Endometrium (tissue), 2 donors: ENCODE measurements around the gene CCDC150.
"Not testable (repeated sequence)": the region's sequence is repeated elsewhere in the genome, so short reads cannot be mapped to it uniquely, and the experiment has no call there.

Experiments used
- FAIRE-seq: peaks from 2 replicates; lab custom pipeline; 2012; peaks lifted over from hg19 to GRCh38; lab: Jason Lieb, UNC
- donor health status: control.
- donor health status: control.

The CCDC150 gene

DNA sequence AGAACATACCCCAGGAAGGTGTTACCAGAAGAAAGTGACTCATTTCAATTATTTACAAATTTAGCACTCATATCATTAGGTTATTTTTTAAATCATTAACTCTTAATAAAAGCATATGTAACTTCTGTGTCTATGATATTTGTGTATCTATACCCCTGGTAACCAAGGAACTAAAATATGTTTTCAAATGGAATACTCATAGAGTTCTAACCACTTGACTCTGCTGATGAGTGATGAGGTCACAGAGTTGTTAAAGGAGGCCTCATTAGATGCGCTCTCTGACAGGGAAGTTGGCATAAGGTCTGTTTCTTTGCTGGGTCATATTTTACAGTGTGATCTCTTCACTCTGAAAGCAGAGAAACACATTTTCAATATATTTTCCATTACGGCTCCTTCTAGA lies 73.4 kb downstream of the CCDC150 start:
- no peak for FAIRE-seq

GRCh38 chr2:196718419-196719109 lies 79.0 kb downstream of the CCDC150 start:
- FAIRE-seq: no peak

- FAIRE-seq: no peak
These were observed 79.8 kb downstream of the CCDC150 start for GRCh38 chr2:196719110-196719872.

DNA sequence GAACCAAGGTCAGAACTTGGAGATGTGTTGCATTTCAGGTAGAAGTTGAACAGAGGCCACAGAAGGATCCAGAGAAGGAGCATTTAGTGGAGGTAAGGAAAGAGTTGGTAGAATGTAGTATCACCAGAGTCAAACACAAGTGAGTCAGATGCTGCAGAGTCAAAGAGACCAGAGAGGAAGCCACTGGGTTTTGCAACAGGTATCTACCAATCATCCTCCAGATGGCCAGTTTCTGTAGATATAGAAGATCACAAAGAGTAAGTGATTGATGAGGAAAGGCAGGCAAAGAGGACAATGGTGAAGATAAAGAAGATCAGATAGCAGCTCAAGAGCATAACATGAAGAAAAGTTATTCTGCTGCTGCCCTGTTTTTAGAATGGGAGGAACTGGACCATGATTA lies 84.1 kb downstream of the CCDC150 start:
- no peak for FAIRE-seq

- FAIRE-seq: no peak
These were observed 85.7 kb downstream of the CCDC150 start for GRCh38 chr2:196725218-196725617.

GRCh38 chr2:196725882-196726281 lies 86.4 kb downstream of the CCDC150 start:
- FAIRE-seq: no peak

GRCh38 chr2:196729418-196729817 lies 89.9 kb downstream of the CCDC150 start:
- FAIRE-seq: no peak

GRCh38 chr2:196736646-196737045 lies 97.1 kb downstream of the CCDC150 start:
- not testable (repeated sequence) for FAIRE-seq

- no peak for FAIRE-seq
These were observed 97.5 kb downstream of the CCDC150 start for GRCh38 chr2:196737046-196737445.

DNA sequence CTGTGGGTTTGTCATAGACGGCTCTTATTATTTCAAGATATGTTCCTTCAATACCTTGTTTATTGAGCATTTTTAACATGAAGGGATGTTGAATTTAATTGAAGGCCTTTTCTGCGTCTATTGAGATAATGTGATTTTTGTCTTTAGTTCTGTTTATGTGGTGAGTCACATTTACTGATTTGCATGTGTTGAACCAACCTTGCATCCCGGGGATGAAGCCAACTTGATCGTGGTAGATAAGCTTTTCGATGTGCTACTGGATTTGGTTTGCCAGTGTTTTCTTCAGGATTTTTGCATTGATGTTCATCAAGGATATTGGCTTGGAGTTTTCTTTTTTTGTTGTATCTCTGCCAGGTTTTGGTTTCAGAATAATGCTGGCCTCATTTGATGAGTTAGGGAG lies 99.5 kb downstream of the CCDC150 start:
- FAIRE-seq: no peak

DNA sequence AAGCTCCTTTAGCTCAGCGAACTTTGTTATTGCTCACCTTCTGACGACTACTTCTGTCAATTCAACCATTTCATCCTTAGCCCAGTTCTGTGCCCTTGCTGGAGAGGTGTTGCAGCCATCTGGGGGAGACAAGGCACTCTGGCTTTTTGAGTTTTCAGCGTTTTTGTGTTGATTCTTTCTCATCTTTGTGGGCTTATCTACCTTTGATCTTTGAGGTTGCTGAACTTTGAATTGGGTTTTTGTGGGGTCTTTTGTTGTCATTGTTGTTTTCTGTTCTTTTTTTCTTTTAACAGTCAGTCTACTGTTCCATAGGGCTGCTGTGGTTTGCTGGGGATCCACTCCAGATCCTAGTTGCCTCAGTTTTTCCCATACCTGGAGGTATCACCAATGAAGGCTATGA lies 102.7 kb downstream of the CCDC150 start:
- no peak for FAIRE-seq

GRCh38 chr2:196742685-196743084 lies 103.2 kb downstream of the CCDC150 start:
- no peak for FAIRE-seq

DNA sequence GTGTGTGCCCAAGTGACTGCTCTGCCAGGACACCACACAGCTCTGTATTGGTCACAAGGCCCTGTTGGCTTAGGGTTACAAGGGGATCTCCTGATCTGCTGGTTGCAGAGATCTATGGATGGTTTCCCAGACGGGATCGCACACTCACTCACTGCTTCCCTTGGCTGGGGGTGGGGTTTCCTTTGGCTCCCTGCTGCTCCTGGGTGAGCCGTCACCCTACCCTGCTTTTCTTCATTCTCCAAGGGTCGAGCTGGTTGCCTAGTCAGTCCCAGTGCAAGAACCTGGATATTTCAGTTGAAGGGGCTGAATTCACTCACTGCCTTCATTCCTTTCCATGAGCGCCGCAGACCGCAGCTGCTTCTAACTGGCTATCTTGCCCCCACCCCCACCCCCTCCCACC lies 103.7 kb downstream of the CCDC150 start:
- FAIRE-seq: no peak

DNA sequence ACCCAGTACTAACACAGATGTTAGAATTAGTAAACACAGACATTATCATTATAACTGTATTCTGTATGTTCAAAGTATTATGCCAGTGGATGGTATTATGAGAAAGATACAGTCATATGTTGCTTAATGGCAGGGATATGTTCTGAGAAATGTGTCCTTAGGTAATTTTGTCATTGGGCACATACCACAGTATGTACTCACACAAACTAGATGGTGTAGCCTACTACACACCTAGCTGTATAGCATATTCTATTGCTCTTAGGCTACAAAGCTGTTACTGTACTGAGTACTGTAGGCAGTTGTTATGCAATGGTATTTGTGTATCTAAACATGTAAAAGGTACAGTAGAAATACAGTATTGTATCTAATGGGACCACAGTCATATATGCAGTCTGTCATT lies 106.2 kb downstream of the CCDC150 start:
- no peak for FAIRE-seq

GRCh38 chr2:196747400-196747799 lies 107.9 kb downstream of the CCDC150 start:
- no peak for FAIRE-seq

DNA sequence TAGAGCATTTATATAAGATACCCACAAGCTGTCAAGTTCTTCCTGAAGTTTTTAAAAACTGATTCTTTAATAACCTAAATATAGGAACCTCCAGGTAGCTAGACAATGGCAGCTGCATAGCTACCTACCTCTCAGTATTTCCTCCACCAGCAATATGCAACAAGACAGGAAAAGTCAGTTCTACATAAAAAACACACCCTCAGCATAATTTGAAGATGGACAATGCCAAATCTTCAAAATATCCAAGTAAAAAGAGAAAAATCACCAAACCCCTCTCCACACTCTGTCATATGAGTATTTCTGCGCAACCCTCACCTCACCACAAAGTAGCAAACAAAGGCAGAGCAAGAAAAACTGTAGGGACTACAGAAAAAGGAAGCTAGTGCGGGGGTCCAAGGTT lies 108.6 kb downstream of the CCDC150 start:
- no peak for FAIRE-seq

DNA sequence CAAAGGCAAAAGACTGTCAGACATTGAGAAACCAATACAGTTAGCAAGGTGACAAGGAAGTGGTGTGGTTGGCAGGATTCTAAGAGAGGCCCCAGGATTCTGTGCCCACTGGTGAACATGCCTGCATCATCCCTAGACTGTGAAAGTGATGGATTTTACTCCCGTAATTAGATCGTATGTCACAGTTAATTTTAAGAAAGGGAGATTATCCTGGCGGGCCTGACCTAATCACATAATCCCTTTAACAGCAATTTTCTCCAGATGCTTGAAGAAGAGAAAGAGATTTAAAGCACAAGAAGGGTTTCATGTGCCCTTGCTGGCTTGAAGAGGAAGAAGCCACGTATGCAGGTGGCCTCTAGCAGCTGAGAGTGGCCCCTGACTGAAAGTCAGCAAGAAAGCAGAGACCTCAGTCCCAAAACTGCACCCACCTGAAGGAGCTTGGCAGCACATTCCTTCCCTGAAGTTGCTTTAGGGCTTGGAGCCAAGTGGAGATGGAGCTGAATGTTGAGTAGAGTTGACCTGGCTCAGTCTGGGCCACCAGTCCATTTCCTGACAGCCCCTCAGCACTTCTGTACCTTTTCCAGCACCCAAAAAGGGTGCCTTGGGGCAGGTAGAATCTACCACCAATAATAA lies 110.9 kb downstream of the CCDC150 start:
- FAIRE-seq: no peak

- FAIRE-seq: no peak
These were observed 111.6 kb downstream of the CCDC150 start for GRCh38 chr2:196750977-196751631.

GRCh38 chr2:196758474-196759377 lies 119.2 kb downstream of the CCDC150 start:
- FAIRE-seq: peak; percentile 63

- FAIRE-seq: no peak
These were observed 119.8 kb downstream of the CCDC150 start for GRCh38 chr2:196759378-196759706.

DNA sequence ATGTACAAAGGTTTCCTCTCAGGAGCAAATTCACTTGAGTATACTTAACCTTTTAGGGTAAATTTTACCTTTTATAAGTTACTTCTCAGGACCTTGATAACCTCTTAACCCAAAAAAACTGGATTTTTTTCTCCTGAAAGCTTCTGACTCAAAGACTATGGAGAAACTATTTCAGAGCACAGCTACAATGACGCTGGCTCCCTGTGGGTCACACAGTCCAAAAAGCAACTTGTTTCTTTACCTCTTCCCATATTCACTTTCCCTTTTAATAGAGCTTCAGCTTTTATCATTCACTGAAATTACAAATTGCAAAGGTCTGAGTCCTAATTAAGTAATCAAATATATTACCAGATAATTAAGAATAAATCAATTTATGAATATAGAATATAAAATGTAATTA lies 127.6 kb downstream of the CCDC150 start:
- no peak for FAIRE-seq
